Measurements from ENCODE around the gene NFXL1.

DNA sequence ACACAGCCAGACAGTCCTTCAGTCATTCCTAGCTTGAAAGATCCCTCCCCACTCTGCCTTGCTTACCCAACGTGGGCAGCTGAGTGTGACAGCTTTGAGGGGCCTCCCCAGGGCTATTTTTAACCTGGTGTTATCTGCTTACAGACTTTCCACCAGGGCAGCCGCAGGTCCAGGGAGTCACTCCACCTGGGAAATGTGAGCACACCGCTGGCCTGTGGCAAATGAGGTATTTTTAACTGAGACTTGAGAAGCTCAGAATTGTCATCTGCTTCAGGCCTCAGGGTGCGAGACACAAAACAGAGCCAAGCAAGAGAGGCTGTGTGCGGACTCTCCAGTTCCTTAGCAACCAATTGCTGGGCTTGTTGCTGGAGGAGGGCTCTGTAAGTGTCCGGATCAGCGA is 89.5 kb downstream of the NFXL1 start:
- TF ChIP-seq POLR2A (IDR thresholded peaks at IDR 0.05; ENCODE audit: low read length) (no peak), GATA1 (IDR thresholded peaks at IDR 0.05; ENCODE audit: low read depth, low read length) (no peak)

Data from erythroblast (primary cell).